CD4-positive, CD25-positive, alpha-beta regulatory T cell (primary cell): Measurements from ENCODE around the gene CCN5. TPM values are rescaled to one million over a fixed set of nuclear protein-coding genes. Genes with fewer than 3 reads are reported as not detected.

Experiments used
- ATAC-seq, 2 donors: fragments of 150-1000 bp; cut with Tn5 transposase; one replicate each; pipeline ENCODE4 v1.10.0; 2021; ENCODE audit warnings: low read depth in 2 of 2, moderate number of reproducible peaks in 2 of 2, moderate library complexity in 1 of 2
- DNase-seq, 3 donors: peaks; one replicate each; pipeline versions ENCODE4 v3.0.0 to v3.0.0-alpha.2; 2012 to 2022; ENCODE audit warnings: mixed read lengths in 1 of 3
- H3K27ac ChIP-seq: one replicate; pipeline ENCODE4 v1.7.0; 2013; ENCODE audit warnings: mild to moderate bottlenecking, low read length; ENCODE audit not compliant: insufficient read depth, poor library complexity, severe bottlenecking
- H3K27me3 ChIP-seq: one replicate; pipeline ENCODE4 v1.7.0; 2013; ENCODE audit warnings: low read length; ENCODE audit not compliant: control insufficient read depth, insufficient read depth
- H3K36me3 ChIP-seq: one replicate; pipeline ENCODE4 v1.7.0; 2013; ENCODE audit warnings: mild to moderate bottlenecking, low read length, moderate library complexity; ENCODE audit not compliant: control insufficient read depth, insufficient read depth
- H3K4me1 ChIP-seq: 2 replicates; pipeline ENCODE4 v1.7.0; 2013; ENCODE audit warnings: mild to moderate bottlenecking, low read length; ENCODE audit not compliant: insufficient read depth, control insufficient read depth, poor library complexity, severe bottlenecking
- H3K4me3 ChIP-seq: one replicate; pipeline ENCODE4 v1.7.0; 2013; ENCODE audit warnings: low read depth, mild to moderate bottlenecking, low read length, moderate library complexity
- H3K9me3 ChIP-seq, 2 experiments: 1 replicate in 1 of 2; 2 replicates in 1 of 2; pipeline ENCODE4 v1.7.0; 2013; ENCODE audit warnings: low read length in 2 of 2, mild to moderate bottlenecking in 1 of 2, moderate library complexity in 1 of 2; ENCODE audit not compliant: control insufficient read depth in 2 of 2
- H3K27ac Mint-ChIP-seq, 3 donors: one replicate each; pipeline ENCODE4 v1.8.0; 2020 to 2022; ENCODE audit warnings: mild to moderate bottlenecking in 3 of 3, mixed read lengths in 3 of 3, moderate library complexity in 2 of 3
- H3K27me3 Mint-ChIP-seq: one replicate; pipeline ENCODE4 v1.8.0; 2022; ENCODE audit warnings: mild to moderate bottlenecking, mixed read lengths
- H3K36me3 Mint-ChIP-seq: one replicate; pipeline ENCODE4 v1.8.0; 2020; ENCODE audit warnings: mixed read lengths
- H3K4me1 Mint-ChIP-seq, 4 donors: one replicate each; pipeline ENCODE4 v1.8.0; 2020 to 2022; ENCODE audit warnings: mixed read lengths in 4 of 4, mild to moderate bottlenecking in 1 of 4
- H3K4me3 Mint-ChIP-seq, 4 donors: one replicate each; pipeline ENCODE4 v1.8.0; 2020 to 2022; ENCODE audit warnings: mild to moderate bottlenecking in 4 of 4, mixed read lengths in 4 of 4, moderate library complexity in 3 of 4
- H3K9me3 Mint-ChIP-seq, 7 donors: one replicate each; pipeline ENCODE4 v1.8.0; 2020 to 2022; ENCODE audit warnings: mixed read lengths in 7 of 7, mild to moderate bottlenecking in 3 of 7, moderate library complexity in 2 of 7
- polyA plus RNA-seq, 4 donors: library from polyadenylated mRNA; unstranded; fragments of 300-500 nt; fragmentation: Illumina TruSeq; gene quantifications; one replicate each; pipeline ENCODE4 v1.2.3, GENCODE V29; 2021
- total RNA-seq: library from RNA; stranded (reverse); gene quantifications from one replicate; pipeline ENCODE4 v1.2.3, GENCODE V29; 2022

Gene CCN5
- total and polyA plus RNA-seq, 5 donors from 2014 or later: not detected

GRCh38 chr20:44704551-44704971 is 10.6 kb upstream of the CCN5 start:
- Mint-ChIP-seq H3K27ac (peak overlapping the region in 1 of 3 donors; percentile 38), H3K4me1 (no peaks in the 10 kb centered on the region), H3K27me3 (peaks cover 14% of the 10 kb centered on the region), H3K4me3 (no peak overlapping the region), H3K9me3 (no peaks in the 10 kb centered on the region), H3K36me3 (no peaks in the 10 kb centered on the region)
- Histone ChIP-seq H3K4me3 (no peak overlapping the region), H3K36me3 (no peaks in the 10 kb centered on the region), H3K4me1 (no peaks in the 10 kb centered on the region), H3K27me3 (no peaks in the 10 kb centered on the region), H3K9me3 (no peaks in the 10 kb centered on the region), H3K27ac (no peak overlapping the region)
- no peak for DNase-seq
- ATAC-seq: no peak

DNA sequence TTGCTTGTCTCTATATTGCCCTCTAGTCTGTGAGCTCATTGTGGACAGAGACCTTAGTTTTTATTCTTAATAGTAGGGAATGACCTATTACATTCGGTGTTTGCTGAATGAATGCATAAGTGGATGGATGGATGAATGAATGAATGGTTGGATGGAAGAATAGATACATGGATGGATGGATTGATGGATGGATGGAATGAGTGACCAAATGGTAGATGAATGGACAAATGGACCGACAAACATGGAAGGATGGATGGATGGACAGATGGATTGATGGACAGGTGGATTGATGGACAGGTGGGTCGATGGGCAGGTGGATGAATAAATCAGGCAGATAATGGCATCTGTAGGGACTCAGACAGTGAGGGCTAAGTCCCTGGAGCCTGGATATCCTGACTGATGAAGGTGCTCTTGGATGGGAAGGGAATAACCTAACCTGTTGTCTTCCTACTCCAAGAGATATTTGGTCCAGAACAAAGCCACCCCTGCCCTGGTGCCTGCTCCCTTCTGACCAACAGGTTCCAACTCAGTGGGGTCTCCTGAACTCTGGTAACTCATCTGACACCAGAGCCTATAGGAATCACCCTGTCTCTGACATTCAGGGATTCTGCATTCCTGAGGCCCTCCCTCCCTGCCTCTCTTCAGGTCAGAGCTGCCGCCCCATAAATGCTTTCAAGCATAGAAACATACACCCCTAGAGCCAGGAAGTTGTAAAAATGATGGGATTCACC is 9.6 kb upstream of the CCN5 start:
- Mint-ChIP-seq H3K36me3 (no peaks in the 10 kb centered on the region), H3K27me3 (peaks cover 14% of the 10 kb centered on the region), H3K9me3 (no peaks in the 10 kb centered on the region), H3K4me3 (no peak overlapping the region), H3K4me1 (no peaks in the 10 kb centered on the region), H3K27ac (no peak overlapping the region)
- no peaks in the 10 kb centered on the region for H3K27me3 ChIP-seq
- no peaks in the 10 kb centered on the region for H3K4me1 ChIP-seq
- H3K9me3 ChIP-seq: no peaks in the 10 kb centered on the region
- no peaks in the 10 kb centered on the region for H3K36me3 ChIP-seq
- no peak overlapping the region for H3K27ac ChIP-seq
- DNase-seq (no peak), ATAC-seq (no peak)
- H3K4me3 ChIP-seq: no peak overlapping the region

DNA sequence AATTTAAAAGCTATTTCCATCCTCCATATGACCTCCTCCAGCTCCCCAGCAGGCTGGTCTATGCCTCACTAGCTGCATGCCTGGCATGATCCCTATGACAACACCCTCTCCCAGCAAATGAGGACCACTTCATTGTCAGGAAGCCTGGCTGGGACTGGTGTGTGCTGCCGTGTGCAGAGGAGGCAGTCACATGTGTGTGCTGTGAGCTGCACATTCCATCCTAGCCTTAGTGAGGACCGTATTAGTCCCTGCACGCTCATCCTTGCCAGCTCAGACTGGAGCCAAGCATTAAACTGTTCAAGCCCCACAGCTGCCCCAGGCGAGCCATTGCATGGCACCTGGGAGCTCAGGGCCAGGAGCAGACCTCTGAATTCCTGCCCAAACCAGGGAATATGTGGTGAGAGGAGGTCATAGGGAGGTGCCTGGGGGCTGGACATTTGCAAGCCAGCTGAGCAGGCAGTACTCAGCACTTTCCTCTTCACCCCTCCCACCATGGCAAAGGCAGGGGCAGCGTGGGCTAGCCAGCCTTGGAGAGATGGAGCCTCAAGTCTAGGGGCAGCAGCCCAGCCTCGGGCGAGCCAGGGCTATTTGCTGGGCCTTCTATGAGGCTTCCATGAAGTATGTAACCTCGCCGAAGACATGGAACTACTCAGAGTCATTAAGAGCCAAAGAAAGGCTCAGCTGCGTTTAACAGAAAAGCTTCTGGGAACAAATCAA is 8.7 kb upstream of the CCN5 start:
- no peaks in the 10 kb centered on the region for H3K9me3 ChIP-seq
- H3K36me3 Mint-ChIP-seq: no peaks in the 10 kb centered on the region
- no peak for ATAC-seq
- no peak for DNase-seq
- no peak overlapping the region for H3K27ac Mint-ChIP-seq
- H3K4me3 ChIP-seq: no peak overlapping the region
- peaks cover 10% of the 10 kb centered on the region for H3K27me3 Mint-ChIP-seq
- H3K4me3 Mint-ChIP-seq: no peak overlapping the region
- no peaks in the 10 kb centered on the region for H3K27me3 ChIP-seq
- no peaks in the 10 kb centered on the region for H3K4me1 ChIP-seq
- no peaks in the 10 kb centered on the region for H3K4me1 Mint-ChIP-seq
- no peaks in the 10 kb centered on the region for H3K9me3 Mint-ChIP-seq
- H3K27ac ChIP-seq: no peak overlapping the region
- no peaks in the 10 kb centered on the region for H3K36me3 ChIP-seq

- H3K36me3 Mint-ChIP-seq: no peaks in the 10 kb centered on the region
- Histone ChIP-seq H3K9me3 (no peaks in the 10 kb centered on the region), H3K4me3 (no peak overlapping the region), H3K4me1 (no peaks in the 10 kb centered on the region), H3K27me3 (no peaks in the 10 kb centered on the region), H3K36me3 (no peaks in the 10 kb centered on the region), H3K27ac (no peak overlapping the region)
- ATAC-seq (no peak), DNase-seq (no peak)
- H3K9me3 Mint-ChIP-seq: no peaks in the 10 kb centered on the region
- H3K4me3 Mint-ChIP-seq: no peak overlapping the region
- no peak overlapping the region for H3K27ac Mint-ChIP-seq
- H3K4me1 Mint-ChIP-seq: no peaks in the 10 kb centered on the region
- H3K27me3 Mint-ChIP-seq: peaks cover 9% of the 10 kb centered on the region
Measured at GRCh38 chr20:44707018-44707579, 8.1 kb upstream of the CCN5 start.

DNA sequence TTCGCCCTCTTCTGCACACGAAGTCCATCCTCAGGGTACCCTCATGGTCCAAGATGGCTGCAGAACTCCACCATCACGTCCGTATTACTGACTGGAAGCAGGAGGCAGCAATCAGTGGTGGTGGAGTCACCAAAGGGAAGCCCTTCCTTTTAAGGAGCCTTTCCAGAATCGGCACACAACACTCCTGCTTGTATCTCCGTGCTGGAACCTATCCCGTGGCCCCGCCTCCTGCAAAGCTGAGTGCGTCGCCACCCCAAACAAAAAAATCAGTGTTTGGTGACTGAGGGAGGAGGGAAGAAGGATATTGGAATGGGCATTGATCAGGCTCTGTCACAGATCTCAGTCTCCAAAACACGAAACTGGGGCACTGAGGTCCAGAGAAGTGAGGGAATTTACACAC is 5.8 kb upstream of the CCN5 start:
- no peak for ATAC-seq

GRCh38 chr20:44709797-44710196 is 5.4 kb upstream of the CCN5 start:
- Histone ChIP-seq H3K4me3 (no peak overlapping the region), H3K4me1 (no peaks in the 10 kb centered on the region), H3K27ac (no peak overlapping the region), H3K36me3 (no peaks in the 10 kb centered on the region), H3K27me3 (no peaks in the 10 kb centered on the region), H3K9me3 (no peaks in the 10 kb centered on the region)
- Mint-ChIP-seq H3K4me3 (no peak overlapping the region), H3K27ac (no peak overlapping the region), H3K9me3 (no peaks in the 10 kb centered on the region), H3K27me3 (peaks cover 12% of the 10 kb centered on the region), H3K36me3 (no peaks in the 10 kb centered on the region), H3K4me1 (peaks cover 0 to 6% (median 0%) of the 10 kb centered on the region in 4 donors)
- no peak for DNase-seq
- no peak for ATAC-seq

More for the DNA sequence above, 5.8 kb upstream of the CCN5 start:
- Mint-ChIP-seq H3K9me3 (no peaks in the 10 kb centered on the region), H3K4me3 (no peak overlapping the region), H3K4me1 (peaks cover 0 to 5% (median 0%) of the 10 kb centered on the region in 4 donors), H3K36me3 (no peaks in the 10 kb centered on the region), H3K27ac (no peak overlapping the region), H3K27me3 (peaks cover 12% of the 10 kb centered on the region)
- H3K4me3 ChIP-seq: no peak overlapping the region
- no peaks in the 10 kb centered on the region for H3K4me1 ChIP-seq
- H3K36me3 ChIP-seq: no peaks in the 10 kb centered on the region
- DNase-seq: no peak
- no peaks in the 10 kb centered on the region for H3K9me3 ChIP-seq
- no peak overlapping the region for H3K27ac ChIP-seq
- no peaks in the 10 kb centered on the region for H3K27me3 ChIP-seq

DNA sequence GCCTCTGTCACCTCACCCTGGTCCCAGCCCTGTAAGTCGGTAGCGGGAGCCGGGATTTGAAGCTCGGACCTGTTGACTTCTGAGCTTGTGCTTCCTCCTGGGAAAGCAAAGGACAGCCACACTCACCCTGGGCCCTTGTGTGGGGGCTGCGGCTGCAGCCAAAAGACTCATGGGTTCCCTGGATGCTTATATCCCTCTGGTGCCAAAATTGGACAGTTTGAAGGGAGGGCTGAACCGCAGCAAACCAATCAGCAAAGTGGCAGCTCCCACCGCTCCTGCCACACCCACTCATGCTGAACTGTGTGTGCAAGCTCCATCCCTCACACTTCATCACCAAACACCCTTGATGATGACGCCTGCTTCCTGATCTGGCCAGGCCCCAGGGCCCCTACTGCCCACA is 3.9 kb upstream of the CCN5 start:
- Histone ChIP-seq H3K27ac (no peak overlapping the region), H3K4me3 (no peak overlapping the region), H3K36me3 (no peaks in the 10 kb centered on the region), H3K4me1 (no peaks in the 10 kb centered on the region), H3K27me3 (no peaks in the 10 kb centered on the region), H3K9me3 (no peaks in the 10 kb centered on the region)
- Mint-ChIP-seq H3K27ac (no peak overlapping the region), H3K9me3 (no peaks in the 10 kb centered on the region), H3K27me3 (peaks cover 11% of the 10 kb centered on the region), H3K4me1 (peaks cover 0 to 6% (median 0%) of the 10 kb centered on the region in 4 donors), H3K36me3 (no peaks in the 10 kb centered on the region), H3K4me3 (no peak overlapping the region)
- ATAC-seq (no peak), DNase-seq (no peak)
